Measurements from ENCODE around the gene IFNL2.

DNA sequence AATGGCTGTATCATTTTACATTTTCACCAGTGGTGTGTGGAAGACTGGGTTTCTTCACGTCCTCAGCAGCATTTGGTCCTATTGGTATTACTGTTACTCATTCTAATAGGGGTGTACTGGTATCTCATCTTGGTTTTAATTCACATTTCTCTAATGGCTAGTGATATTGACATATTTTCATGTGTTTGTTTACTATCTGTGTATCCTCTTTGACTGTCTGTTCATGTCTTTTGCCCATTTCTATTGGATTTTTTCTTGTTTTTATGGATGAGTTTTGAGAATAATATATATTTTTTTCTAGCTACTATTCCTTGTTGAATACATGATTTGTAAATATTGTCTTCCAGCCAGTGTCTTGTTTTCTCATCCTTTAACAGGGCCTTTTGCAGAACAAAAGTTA lies 13.8 kb downstream of the IFNL2 start:
- TF ChIP-seq ZBTB7A (IDR thresholded peaks at IDR 0.05; ENCODE audit: low read depth) (no peak), NFIC (IDR thresholded peaks at IDR 0.05) (no peak), EGR1 (IDR thresholded peaks at IDR 0.05) (no peak), MAX (IDR thresholded peaks at IDR 0.05) (no peak), YY1 (IDR thresholded peaks at IDR 0.05; ENCODE audit: low read depth) (no peak), REST (IDR thresholded peaks at IDR 0.05; ENCODE audit: low read depth) (no peak), TEAD4 (IDR thresholded peaks at IDR 0.05) (no peak), RAD21 (IDR thresholded peaks at IDR 0.05; ENCODE audit: low read depth) (no peak)

Data from Ishikawa (cell line).